H1 (cell line): ENCODE results near the gene MIER2. TPM values are rescaled to one million over a fixed set of nuclear protein-coding genes. Genes with fewer than 3 reads are reported as not detected.

Source experiments
- RAD21 ChIP-seq, 2 experiments: IDR thresholded peaks in 1 of 2; conservative IDR thresholded peaks in 1 of 2; 2 replicates each; pipeline ENCODE4 v1.6.1; 2011; ENCODE audit warnings: low read depth in 2 of 2, low read length in 2 of 2, improper control_type of control experiment in 1 of 2, inconsistent platforms in 1 of 2, mild to moderate bottlenecking in 1 of 2, moderate library complexity in 1 of 2
- polyA plus RNA-seq, 7 experiments: library from polyadenylated mRNA; depleted of rRNA in 3 of 7; stranded (reverse) in 5 of 7; unstranded in 2 of 7; fragments of >200 nt in 5 of 7; fragments of 200-250 nt in 2 of 7; gene quantifications; 1 replicate in 5 of 7; 2 replicates in 1 of 7; 4 replicates in 1 of 7; pipeline versions ENCODE4 v1.2.1 to v1.2.3, GENCODE V29; 2011 to 2013; ENCODE audit warnings: missing spikeins in 2 of 7, mixed read lengths in 2 of 7
- total RNA-seq: library from RNA; stranded (reverse); fragmentation: NEBNext Ultra II Directional; extraction: Animal tissue kit (Norgen Biotek cat#: 25700); gene quantifications from 2 replicates; pipeline ENCODE4 v1.2.1, GENCODE V29; 2021

MIER2 gene
- total and polyA plus RNA-seq, 2 of the 8 experiments (the other 6 are each of a cell fraction or from before 2014, with no cell fraction given): 30.3 to 48.3 TPM

DNA sequence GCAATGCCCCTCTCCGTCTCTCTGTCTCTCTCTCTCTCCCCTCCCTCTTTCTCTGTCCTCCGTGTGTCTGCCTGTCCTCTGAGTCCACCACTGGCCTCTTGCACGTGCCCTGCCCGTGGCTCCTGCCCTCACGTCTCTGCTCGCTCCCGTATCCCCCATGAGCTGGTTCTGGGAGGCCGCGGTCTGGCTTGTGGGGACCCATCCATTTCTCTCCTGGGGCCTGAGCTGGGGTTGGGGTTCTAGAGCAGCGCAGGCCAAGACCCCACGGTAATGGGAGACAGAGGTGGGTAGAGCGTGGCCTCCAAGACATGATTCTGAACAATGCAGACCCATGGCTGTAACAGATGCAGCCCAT, 45.3 kb upstream of the MIER2 start (continued):
- no peak for TF ChIP-seq RAD21 (IDR thresholded peaks at IDR 0.05 in 1 of 2, conservative IDR thresholded peaks at IDR 0.05 in 1 of 2; ENCODE audit: low read depth in 2 of 2, low read length in 2 of 2)
